Osteocyte (in vitro differentiated cells): ENCODE measurements around the gene NID1. TPM values are rescaled to one million over a fixed set of nuclear protein-coding genes. Genes with fewer than 3 reads are reported as not detected.

ENCODE experiments used
- DNase-seq: peaks from one replicate; pipeline ENCODE4 v3.0.0; 2021; ENCODE audit warnings: mixed read lengths; ENCODE audit not compliant: unreplicated experiment; ENCODE audit errors: extremely low spot score
- H3K27ac Mint-ChIP-seq: one replicate; pipeline ENCODE4 v1.8.0; 2021; ENCODE audit warnings: mild to moderate bottlenecking, mixed read lengths; ENCODE audit not compliant: unreplicated experiment
- H3K27me3 Mint-ChIP-seq: one replicate; pipeline ENCODE4 v1.8.0; 2021; ENCODE audit warnings: mixed read lengths; ENCODE audit not compliant: unreplicated experiment
- H3K36me3 Mint-ChIP-seq: one replicate; pipeline ENCODE4 v1.8.0; 2021; ENCODE audit warnings: mixed read lengths; ENCODE audit not compliant: unreplicated experiment
- H3K4me1 Mint-ChIP-seq: one replicate; pipeline ENCODE4 v1.8.0; 2021; ENCODE audit warnings: mixed read lengths; ENCODE audit not compliant: unreplicated experiment
- H3K4me3 Mint-ChIP-seq: one replicate; pipeline ENCODE4 v1.8.0; 2021; ENCODE audit warnings: mild to moderate bottlenecking, moderate library complexity, mixed read lengths; ENCODE audit not compliant: unreplicated experiment
- H3K9me3 Mint-ChIP-seq: one replicate; pipeline ENCODE4 v1.8.0; 2021; ENCODE audit warnings: mixed read lengths; ENCODE audit not compliant: unreplicated experiment
- CTCF ChIP-seq: fragments of 200-600 bp; sonication (generic); IDR thresholded peaks from 2 replicates; pipeline ENCODE4 v1.5.0; 2021; ENCODE audit warnings: antibody characterized with exemption, mild to moderate bottlenecking, moderate library complexity
- total RNA-seq: library from RNA; stranded (reverse); gene quantifications from 2 replicates; pipeline ENCODE4 v1.2.1, GENCODE V29; 2021

NID1 gene
- total RNA-seq, 1 donor from 2014 or later, result 142 TPM

GRCh38 chr1:236018885-236019453 lies 45.9 kb downstream of the NID1 start:
- Mint-ChIP-seq H3K4me1 (peaks cover 31% of the 10 kb centered on the region), H3K27ac (peak overlapping the region; percentile 23), H3K27me3 (no peaks in the 10 kb centered on the region), H3K4me3 (no peak overlapping the region), H3K9me3 (no peaks in the 10 kb centered on the region), H3K36me3 (peaks cover 47% of the 10 kb centered on the region)
- DNase-seq, result no peak
- no peak for TF ChIP-seq CTCF

- Mint-ChIP-seq H3K9me3 (no peaks in the 10 kb centered on the region), H3K4me3 (no peak overlapping the region), H3K4me1 (peaks cover 31% of the 10 kb centered on the region), H3K27me3 (no peaks in the 10 kb centered on the region), H3K27ac (no peak overlapping the region), H3K36me3 (peaks cover 47% of the 10 kb centered on the region)
- DNase-seq, result no peak
- TF ChIP-seq CTCF, result no peak
These were observed 48.0 kb downstream of the NID1 start for GRCh38 chr1:236016782-236017400.

- peak overlapping the region; percentile 78 for H3K27ac Mint-ChIP-seq
- no peaks in the 10 kb centered on the region for H3K27me3 Mint-ChIP-seq
- peaks cover 45% of the 10 kb centered on the region for H3K36me3 Mint-ChIP-seq
- no peaks in the 10 kb centered on the region for H3K9me3 Mint-ChIP-seq
- no peak overlapping the region for H3K4me3 Mint-ChIP-seq
- no peak for DNase-seq
- H3K4me1 Mint-ChIP-seq, result peaks cover 31% of the 10 kb centered on the region
- no peak for TF ChIP-seq CTCF
These were observed 48.8 kb downstream of the NID1 start for GRCh38 chr1:236016083-236016482.

- Mint-ChIP-seq H3K9me3 (no peaks in the 10 kb centered on the region), H3K4me3 (peak overlapping the region; percentile 6), H3K27ac (peak overlapping the region; percentile 78), H3K27me3 (no peaks in the 10 kb centered on the region), H3K36me3 (peaks cover 40% of the 10 kb centered on the region), H3K4me1 (peaks cover 35% of the 10 kb centered on the region)
- TF ChIP-seq CTCF, result no peak
- no peak for DNase-seq
These were observed 49.4 kb downstream of the NID1 start for GRCh38 chr1:236015539-236015938.

GRCh38 chr1:236013330-236013729 lies 51.6 kb downstream of the NID1 start:
- Mint-ChIP-seq H3K4me3 (no peak overlapping the region), H3K4me1 (peaks cover 45% of the 10 kb centered on the region), H3K9me3 (no peaks in the 10 kb centered on the region), H3K36me3 (peaks cover 35% of the 10 kb centered on the region), H3K27ac (no peak overlapping the region), H3K27me3 (no peaks in the 10 kb centered on the region)
- no peak for DNase-seq
- TF ChIP-seq CTCF, result no peak
